ENCODE measurements around the gene RUVBL2.

Gene RUVBL2

DNA sequence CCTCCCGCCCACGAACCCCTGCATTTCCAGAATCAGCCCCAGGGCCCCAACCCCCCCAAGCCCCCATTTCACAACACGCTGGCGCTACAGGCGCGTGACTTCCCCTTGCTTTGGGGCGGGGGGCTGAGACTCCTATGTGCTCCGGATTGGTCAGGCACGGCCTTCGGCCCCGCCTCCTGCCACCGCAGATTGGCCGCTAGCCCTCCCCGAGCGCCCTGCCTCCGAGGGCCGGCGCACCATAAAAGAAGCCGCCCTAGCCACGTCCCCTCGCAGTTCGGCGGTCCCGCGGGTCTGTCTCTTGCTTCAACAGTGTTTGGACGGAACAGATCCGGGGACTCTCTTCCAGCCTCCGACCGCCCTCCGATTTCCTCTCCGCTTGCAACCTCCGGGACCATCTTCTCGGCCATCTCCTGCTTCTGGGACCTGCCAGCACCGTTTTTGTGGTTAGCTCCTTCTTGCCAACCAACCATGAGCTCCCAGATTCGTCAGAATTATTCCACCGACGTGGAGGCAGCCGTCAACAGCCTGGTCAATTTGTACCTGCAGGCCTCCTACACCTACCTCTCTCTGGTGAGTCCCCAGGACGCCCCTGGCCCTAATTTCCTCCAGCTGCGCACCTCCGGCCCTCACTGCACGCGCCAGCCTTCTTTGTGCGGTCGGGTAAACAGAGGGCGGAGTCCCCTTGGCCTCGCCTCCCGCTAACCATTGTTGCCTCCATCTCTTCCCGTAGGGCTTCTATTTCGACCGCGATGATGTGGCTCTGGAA lies 28.5 kb upstream of the RUVBL2 start, which contains the start of gene FTL:
Gene FTL, plus strand, starts transcription at position 270 of the 766 bp plus-strand sequence. Its CDS starts 199 bp downstream, at position 469.
- peaks cover 37% of the 10 kb centered on the region for H3K36me3 ChIP-seq
- TF ChIP-seq, protein P1, sequence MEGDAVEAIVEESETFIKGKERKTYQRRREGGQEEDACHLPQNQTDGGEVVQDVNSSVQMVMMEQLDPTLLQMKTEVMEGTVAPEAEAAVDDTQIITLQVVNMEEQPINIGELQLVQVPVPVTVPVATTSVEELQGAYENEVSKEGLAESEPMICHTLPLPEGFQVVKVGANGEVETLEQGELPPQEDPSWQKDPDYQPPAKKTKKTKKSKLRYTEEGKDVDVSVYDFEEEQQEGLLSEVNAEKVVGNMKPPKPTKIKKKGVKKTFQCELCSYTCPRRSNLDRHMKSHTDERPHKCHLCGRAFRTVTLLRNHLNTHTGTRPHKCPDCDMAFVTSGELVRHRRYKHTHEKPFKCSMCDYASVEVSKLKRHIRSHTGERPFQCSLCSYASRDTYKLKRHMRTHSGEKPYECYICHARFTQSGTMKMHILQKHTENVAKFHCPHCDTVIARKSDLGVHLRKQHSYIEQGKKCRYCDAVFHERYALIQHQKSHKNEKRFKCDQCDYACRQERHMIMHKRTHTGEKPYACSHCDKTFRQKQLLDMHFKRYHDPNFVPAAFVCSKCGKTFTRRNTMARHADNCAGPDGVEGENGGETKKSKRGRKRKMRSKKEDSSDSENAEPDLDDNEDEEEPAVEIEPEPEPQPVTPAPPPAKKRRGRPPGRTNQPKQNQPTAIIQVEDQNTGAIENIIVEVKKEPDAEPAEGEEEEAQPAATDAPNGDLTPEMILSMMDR (IDR thresholded peaks at IDR 0.05; ENCODE audit: low read depth, low read length): no peak
- H3K4me3 ChIP-seq (ENCODE audit: low read depth, low read length): peak within 1 kb of the TSS; percentile 79
- peak; percentile 97 for DNase-seq
- peaks cover 22% of the 10 kb centered on the region for H3K4me1 ChIP-seq
- H3K9me3 ChIP-seq: no peaks in the 10 kb centered on the region
- no peaks in the 10 kb centered on the region for H3K27me3 ChIP-seq

DNA sequence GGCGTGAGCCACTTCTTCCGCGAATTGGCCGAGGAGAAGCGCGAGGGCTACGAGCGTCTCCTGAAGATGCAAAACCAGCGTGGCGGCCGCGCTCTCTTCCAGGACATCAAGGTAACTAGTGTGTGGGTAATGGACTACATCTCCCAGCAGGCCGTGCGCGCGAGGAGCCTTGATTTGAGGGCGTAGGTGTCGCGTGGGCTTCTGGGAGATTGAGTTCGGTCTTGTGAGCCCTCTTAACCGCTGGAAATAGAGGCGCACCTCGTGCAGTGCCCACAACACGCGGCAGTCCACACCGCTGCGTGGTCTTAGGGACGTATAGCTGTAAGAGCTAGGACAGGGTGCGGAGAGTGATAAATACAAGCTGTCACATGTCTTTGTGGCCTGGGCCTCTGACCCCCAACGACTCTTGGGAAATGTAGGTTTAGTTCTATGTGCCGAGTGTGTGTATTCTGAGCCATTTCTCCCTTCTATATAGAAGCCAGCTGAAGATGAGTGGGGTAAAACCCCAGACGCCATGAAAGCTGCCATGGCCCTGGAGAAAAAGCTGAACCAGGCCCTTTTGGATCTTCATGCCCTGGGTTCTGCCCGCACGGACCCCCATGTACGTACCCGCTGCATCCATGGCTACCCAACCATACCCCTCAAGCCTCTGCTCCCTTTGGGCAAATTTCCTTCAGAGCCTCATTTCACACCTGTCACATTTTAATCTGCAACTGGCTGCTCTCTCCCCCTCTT lies 27.7 kb upstream of the RUVBL2 start:
- Histone ChIP-seq H3K4me3 (ENCODE audit: low read depth, low read length) (peak overlapping the region; percentile 79), H3K4me1 (peaks cover 27% of the 10 kb centered on the region), H3K36me3 (peaks cover 37% of the 10 kb centered on the region), H3K9me3 (no peaks in the 10 kb centered on the region), H3K27me3 (no peaks in the 10 kb centered on the region)
- TF ChIP-seq, protein P1 (IDR thresholded peaks at IDR 0.05; ENCODE audit: low read depth, low read length): no peak
- peak; percentile 92 for DNase-seq

DNA sequence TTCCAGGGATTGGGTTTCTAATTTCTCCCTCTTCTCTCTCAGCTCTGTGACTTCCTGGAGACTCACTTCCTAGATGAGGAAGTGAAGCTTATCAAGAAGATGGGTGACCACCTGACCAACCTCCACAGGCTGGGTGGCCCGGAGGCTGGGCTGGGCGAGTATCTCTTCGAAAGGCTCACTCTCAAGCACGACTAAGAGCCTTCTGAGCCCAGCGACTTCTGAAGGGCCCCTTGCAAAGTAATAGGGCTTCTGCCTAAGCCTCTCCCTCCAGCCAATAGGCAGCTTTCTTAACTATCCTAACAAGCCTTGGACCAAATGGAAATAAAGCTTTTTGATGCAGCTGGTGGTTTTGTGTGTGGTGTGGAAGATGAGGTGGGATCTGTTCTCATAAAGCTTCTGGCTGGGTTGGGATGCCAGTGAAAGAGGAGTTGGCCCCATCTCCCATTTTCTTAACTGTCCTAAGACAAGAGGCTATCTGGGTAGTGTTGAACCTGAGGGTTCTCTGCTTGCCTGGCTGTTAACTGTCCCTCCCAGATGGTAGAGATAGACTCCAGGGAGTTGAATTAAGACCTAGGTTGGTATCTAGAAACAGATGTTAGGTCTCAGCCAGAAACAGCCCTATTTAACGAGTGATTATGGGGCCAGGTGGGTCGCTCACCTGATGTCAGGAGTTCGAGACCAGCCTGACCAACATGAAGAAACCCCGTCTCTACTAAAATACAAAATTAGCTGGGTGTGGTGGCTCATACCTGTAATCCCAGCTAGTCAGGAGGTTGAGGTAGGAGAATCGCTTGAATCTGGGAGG lies 26.9 kb upstream of the RUVBL2 start:
- Histone ChIP-seq H3K9me3 (no peaks in the 10 kb centered on the region), H3K27me3 (no peaks in the 10 kb centered on the region), H3K4me3 (ENCODE audit: low read depth, low read length) (peak overlapping the region; percentile 79), H3K4me1 (peaks cover 27% of the 10 kb centered on the region), H3K36me3 (peaks cover 37% of the 10 kb centered on the region)
- TF ChIP-seq, protein P1 (IDR thresholded peaks at IDR 0.05; ENCODE audit: low read depth, low read length): no peak
- DNase-seq: no peak

DNA sequence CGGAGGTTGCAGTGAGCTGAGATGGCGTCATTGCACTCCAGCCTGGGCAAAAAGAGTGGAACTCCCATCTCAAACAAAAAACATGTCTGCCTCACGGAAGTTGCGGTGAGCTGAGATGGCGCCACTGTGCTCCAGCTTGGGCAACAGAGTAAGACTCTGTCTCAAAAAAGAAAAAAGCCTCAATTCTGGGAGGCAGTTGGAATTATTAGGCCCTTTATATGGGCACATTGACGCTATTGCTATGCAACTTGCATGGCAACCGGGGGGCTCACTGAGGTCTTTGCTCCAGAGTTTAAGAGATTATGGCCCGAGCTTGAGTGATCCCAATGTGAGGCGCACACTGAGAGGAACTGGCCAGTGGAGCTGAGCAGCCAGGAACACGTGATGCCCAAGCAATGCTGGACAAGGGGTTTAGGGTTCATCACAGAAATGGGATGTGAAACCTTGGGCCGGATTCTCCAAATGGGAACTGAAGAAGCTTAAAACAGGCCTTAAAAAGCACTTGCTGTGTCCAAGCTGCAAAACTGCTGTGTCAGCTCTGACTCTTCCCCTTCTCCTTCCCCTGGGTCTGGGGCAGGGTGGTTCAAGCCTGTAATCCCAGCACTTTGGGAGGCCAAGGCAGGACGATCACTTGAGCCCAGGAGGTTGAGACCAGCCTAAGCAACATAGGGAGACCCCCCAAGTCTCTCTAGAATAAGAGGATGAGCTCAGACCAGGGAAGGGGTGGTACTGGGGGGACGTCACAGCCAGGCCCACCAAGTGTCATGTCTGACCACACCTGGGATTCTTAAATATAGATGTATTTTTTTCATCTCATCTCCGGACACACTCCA lies 26.1 kb upstream of the RUVBL2 start:
- Histone ChIP-seq H3K4me3 (ENCODE audit: low read depth, low read length) (no peak overlapping the region), H3K27me3 (no peaks in the 10 kb centered on the region), H3K4me1 (peaks cover 27% of the 10 kb centered on the region), H3K9me3 (no peaks in the 10 kb centered on the region), H3K36me3 (peaks cover 37% of the 10 kb centered on the region)
- TF ChIP-seq, protein P1 (IDR thresholded peaks at IDR 0.05; ENCODE audit: low read depth, low read length): no peak
- DNase-seq: no peak

DNA sequence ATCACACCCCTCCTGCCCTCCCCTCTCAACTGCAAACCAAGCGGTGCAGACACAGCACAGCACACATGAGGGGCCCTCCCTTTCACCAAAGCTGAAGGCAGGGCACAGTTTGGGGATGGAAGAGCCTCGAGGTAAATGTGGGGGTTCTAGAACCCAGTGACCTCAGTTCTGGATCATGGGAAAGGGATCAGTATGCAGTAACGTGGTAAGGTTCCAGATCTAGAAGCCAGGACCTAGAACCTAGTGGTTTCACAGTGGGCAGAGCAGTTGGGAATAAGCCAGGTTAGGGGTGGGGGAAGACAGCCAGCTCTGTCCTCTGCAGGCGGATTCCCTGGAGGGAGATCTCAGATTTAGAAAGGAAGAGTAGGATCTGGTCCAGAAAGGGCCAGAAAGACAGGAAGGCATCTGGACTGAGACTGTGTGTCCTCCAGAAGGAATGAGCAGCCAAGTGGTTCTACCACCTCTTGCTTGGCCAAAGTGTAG lies 25.5 kb upstream of the RUVBL2 start:
- peaks cover 27% of the 10 kb centered on the region for H3K4me1 ChIP-seq
- H3K9me3 ChIP-seq: no peaks in the 10 kb centered on the region
- H3K36me3 ChIP-seq: peaks cover 37% of the 10 kb centered on the region
- H3K4me3 ChIP-seq (ENCODE audit: low read depth, low read length): no peak overlapping the region
- TF ChIP-seq, protein P1 (IDR thresholded peaks at IDR 0.05; ENCODE audit: low read depth, low read length): no peak
- H3K27me3 ChIP-seq: no peaks in the 10 kb centered on the region
- DNase-seq: no peak
